OCI-LY7 (cell line): ENCODE data around the gene CYP19A1.

Experiments
- EZH2phosphoT487 ChIP-seq: fragments of 200-600 bp; sonication (generic); IDR thresholded peaks from 2 replicates; pipeline ENCODE4 v1.6.1; 2018; ENCODE audit warnings: low read depth, borderline replicate concordance, mild to moderate bottlenecking, mixed run types, antibody characterized with exemption, low read length, moderate library complexity, mixed read lengths
- TF ChIP-seq, protein P1 (sequence below): fragments of 200-600 bp; sonication (generic); conservative IDR thresholded peaks from 2 replicates; pipeline ENCODE4 v1.5.1; 2014; ENCODE audit warnings: mild to moderate bottlenecking, antibody characterized with exemption, low read length, moderate library complexity, mixed read lengths

DNA sequence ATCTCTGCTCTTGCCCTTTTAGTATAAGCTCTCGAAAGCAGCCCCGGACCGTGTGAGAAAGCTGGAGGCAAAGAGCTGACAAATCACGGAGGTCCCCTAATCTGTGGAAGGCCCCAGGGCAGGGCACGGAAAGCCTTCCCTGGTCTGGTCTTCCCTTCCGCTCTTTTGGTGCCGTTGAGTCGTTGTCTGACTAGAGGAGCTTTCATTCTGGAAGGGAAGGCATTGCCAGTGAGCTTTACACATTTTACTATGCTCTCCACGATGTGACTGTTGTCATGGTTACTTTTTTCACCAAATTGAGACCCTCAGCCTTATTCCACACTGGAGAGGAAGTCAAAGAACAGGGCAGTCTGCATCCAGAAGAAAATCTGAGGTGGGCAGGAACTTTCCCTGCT lies 71.7 kb downstream of the CYP19A1 start:
- TF ChIP-seq, protein P1, sequence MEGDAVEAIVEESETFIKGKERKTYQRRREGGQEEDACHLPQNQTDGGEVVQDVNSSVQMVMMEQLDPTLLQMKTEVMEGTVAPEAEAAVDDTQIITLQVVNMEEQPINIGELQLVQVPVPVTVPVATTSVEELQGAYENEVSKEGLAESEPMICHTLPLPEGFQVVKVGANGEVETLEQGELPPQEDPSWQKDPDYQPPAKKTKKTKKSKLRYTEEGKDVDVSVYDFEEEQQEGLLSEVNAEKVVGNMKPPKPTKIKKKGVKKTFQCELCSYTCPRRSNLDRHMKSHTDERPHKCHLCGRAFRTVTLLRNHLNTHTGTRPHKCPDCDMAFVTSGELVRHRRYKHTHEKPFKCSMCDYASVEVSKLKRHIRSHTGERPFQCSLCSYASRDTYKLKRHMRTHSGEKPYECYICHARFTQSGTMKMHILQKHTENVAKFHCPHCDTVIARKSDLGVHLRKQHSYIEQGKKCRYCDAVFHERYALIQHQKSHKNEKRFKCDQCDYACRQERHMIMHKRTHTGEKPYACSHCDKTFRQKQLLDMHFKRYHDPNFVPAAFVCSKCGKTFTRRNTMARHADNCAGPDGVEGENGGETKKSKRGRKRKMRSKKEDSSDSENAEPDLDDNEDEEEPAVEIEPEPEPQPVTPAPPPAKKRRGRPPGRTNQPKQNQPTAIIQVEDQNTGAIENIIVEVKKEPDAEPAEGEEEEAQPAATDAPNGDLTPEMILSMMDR = no peak
- no peak for TF ChIP-seq EZH2phosphoT487
